IMR-90 (cell line): Measurements from ENCODE around the gene SLC8A1.

ENCODE experiments used
- CHD1 ChIP-seq: IDR thresholded peaks from 2 replicates; pipeline ENCODE4 v1.6.1; 2012; ENCODE audit warnings: low read depth, low read length, improper control_type of control experiment
- POLR2A ChIP-seq: IDR thresholded peaks from 2 replicates; pipeline ENCODE4 v1.6.1; 2012; ENCODE audit warnings: mild to moderate bottlenecking, low read depth, low read length

DNA sequence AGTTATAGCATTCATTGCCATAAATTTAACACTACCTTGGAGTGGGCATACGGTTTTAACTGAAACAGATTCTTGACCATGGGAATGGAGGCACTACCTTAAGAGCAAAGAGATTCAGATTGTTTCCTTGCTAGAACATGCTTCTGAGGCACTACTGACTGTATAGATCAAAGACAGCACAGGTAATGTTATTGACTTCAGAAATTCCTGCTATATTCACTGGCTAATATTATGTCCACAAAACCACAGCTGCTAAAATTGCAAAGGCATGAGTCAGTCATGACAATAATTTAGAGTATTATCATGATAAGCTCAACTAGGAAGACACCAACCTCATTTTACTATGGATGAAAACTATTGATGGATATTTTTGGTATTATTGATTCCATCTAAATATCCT lies 39.4 kb downstream of the SLC8A1 start:
- TF ChIP-seq POLR2A (no peak), CHD1 (no peak)
